HG03442 (cell line): ENCODE results near the gene LCMT1.
"Not testable (repeated sequence)": the region's sequence is repeated elsewhere in the genome, so short reads cannot be mapped to it uniquely, and the experiment has no call there.

Experiments used
- ATAC-seq: cut with Tn5 transposase; IDR thresholded peaks from one replicate; pipeline ENCODE4 v1.9.1; 2021; ENCODE audit warnings: mild to moderate bottlenecking, moderate library complexity; ENCODE audit not compliant: unreplicated experiment

LCMT1 gene

DNA sequence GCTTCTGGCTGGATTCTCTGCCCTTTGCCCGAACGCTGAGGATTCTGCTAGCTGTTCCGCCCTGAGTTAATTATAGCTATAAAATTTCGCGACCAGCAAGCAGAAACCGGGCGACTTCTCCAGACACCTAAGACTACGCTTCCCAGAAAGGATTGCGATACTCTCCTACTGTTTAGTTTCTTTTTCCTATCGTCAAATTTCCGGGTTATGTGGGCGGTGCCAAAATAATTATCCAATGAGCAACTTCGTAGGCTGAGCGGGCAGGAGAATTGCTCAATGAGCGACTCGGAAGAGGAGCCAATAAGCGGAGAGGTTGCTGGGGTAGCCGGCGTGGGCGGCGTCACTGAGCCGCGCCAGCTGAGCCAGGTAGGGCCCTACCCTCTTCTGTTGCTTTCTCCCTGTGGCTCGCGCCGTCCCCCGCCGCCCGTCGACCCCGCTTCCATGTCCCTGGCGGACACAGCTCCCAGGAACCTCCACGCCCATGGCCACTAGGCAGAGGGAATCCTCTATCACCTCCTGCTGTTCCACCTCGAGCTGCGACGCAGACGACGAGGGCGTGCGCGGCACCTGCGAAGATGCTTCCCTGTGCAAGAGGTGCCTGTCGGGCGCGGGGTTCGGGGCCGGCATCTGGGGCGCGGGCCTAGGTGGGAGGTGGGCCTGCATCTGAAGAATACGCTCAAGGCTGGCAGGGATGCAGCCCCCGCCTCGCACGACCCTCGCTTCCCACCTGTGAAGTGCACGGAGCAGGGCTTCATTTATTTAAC, at the start of gene LCMT1:
Gene LCMT1 (plus strand): TSS at position 340 of the 764 bp plus-strand sequence. CDS start 142 bp downstream, at position 482.
- peak; percentile 86 for ATAC-seq

DNA sequence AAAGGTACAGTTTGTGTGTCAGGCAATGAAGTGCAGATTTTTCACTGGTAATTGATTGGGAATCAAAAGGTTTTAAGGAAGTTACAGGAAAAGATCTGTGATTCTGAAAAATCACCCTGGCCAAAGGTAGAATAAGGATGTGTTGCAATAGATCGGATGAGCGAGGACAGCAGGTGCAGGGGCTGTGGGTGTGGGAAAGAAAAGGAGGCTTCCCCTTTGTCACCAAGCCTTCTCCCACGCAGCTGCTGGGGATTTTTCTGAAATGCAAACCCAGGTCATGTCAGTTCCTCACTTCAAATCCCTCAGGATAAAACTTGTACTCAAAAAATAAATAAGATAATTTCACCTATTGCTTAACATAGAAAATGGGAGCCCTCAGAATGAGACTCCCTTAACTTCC, 48.4 kb upstream of the LCMT1 start:
- ATAC-seq: no peak

DNA sequence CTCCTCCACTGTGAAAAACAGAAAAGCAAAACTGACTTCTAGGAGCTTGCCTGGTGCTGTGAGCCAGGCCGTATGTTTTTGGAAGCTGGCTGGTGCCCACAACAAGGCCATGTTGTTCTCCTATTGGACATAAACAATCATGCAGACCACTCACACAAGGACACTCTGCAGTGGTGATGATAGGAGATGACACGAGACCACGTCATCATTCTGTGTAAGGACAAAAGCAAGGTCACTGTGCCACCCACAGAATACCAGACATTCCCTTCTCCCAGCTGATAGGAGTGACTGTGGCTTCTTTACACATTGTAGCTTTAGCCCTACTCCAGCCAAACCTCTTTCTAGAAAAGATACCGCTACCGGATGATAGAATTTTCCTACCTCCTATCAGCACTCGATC, 47.7 kb upstream of the LCMT1 start:
- ATAC-seq: no peak

DNA sequence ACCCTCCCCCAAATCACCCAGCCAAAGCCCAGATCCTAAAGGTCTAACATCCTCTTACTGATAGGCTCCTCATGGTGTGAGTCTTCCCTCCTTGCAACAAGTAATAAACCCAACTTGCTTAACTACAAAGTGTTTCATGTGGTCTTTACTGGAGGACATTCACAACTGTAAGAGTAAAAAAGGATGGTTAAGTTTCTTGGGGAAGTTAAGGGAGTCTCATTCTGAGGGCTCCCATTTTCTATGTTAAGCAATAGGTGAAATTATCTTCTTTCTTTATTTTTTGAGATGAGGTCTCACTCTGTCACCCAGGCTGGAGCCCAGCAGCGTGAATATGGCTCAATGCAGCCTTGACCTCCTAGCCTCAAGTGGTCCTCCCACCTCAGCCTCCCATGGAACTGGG, 47.3 kb upstream of the LCMT1 start:
- not testable (repeated sequence) for ATAC-seq

DNA sequence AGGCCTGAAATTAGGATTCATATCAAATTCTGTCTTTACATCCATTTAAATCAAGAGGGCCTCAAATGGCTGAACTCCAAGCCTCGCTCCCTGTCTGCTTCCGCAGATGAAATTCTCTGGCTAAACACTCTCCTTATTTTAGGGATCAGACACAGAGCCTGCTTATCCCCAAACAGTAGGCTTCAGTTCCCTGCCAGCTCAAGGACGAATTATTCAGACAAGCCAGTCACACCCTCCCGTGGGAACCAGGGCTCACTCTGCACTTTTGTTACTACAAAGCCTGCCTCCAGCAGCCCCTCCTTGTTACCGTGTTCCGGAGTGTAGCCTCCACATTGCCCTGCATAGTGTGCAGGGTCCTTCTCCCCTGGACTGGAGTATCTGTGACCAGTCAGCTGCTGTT, 46.6 kb upstream of the LCMT1 start:
- no peak for ATAC-seq

DNA sequence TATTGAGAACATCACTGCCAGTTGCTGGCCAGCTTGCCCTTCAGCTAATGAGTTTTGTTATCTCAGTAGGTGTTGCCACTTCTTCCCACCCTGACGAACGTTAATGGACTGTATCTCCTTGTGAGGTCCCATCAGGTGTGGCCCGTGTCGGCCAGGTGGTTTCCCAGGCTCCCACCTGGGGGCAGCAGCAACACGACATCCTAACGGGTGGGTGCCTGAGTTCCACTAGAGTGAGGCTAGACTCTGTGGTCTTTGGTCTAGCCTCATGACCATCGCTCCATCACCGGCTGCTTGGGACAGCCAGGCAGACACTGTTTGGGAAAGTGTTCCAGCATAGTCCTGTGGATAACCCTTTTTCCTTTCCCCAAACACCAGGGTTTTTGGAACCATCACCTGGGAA, 45.6 kb upstream of the LCMT1 start:
- no peak for ATAC-seq

DNA sequence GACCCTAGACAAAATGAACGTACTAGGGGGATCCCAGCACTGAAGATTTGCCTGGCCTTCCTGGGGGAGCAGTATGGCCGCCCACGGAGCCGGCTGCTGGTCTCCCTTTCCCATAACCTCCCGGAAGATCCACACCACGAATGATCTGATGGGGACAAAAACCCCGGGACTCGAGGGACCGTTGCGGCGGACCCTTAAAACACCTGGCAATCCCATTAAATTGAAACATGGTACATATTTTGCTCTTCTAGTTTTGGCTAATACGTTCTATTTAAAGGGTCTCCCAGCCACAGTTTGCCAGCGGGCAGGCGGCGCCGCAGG, 45.2 kb upstream of the LCMT1 start:
- peak; percentile 5 for ATAC-seq

DNA sequence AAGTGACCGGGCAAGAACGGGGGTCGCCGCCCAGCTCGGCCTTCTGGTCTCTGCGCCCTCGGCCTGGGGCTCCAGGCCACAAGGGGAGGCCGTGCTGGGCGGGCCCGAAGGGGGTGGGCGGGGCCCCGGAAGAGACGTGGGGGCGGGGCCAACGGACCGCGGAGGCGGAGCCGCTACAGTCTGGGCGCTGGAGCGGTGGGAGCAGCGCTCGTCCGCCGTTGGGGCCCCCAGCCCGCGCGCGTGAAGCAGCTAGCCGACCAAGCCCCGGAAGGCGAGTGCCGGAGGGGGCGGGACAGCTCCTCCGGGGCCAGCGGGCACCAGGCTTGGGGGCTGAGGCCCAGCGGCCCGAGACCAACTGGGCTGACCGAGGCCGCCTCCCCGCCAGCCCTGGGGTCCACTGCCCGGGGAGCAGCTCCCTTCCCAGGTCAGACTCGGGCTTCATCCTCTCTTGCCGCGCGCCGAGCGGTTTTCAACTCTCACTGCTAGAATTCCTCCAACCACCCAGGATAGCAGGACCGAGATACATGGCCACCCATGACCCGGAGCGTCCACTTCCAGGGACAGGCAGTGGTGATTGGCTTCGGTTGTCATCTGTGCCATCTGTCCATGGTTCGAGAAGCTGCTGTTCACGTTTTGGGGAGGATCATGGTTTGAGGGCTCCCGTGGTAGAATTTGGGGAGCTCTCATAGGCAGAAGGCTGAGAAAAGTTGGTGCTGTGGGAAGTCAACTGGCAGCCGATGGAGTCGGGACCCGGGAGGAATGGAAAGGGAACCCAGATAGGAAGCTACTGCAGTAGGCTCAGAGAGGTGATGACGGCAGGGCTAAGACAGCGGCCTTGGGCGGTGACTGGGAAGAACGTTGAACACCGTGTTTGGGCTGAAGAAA, 44.6 kb upstream of the LCMT1 start:
- ATAC-seq: peak; percentile 78

DNA sequence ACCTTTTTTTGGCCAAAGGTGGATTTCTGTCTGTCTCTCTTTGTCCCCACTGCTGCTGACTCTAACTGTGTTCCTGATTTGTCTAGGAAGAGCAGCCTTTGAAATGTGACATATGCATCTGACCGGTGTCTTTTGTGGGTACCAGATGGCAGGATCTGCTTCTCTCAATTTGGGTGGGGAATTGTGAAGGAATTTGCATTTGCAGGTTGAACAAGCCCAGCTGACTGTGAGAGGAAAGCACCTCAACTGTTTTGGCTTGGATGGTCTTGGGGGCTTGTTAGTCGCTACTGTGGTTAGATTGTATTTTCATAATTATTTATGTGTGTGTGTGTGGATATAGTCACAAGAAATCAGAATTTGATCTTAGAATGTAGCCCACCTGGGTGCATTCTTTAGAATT, 37.7 kb upstream of the LCMT1 start:
- no peak for ATAC-seq

DNA sequence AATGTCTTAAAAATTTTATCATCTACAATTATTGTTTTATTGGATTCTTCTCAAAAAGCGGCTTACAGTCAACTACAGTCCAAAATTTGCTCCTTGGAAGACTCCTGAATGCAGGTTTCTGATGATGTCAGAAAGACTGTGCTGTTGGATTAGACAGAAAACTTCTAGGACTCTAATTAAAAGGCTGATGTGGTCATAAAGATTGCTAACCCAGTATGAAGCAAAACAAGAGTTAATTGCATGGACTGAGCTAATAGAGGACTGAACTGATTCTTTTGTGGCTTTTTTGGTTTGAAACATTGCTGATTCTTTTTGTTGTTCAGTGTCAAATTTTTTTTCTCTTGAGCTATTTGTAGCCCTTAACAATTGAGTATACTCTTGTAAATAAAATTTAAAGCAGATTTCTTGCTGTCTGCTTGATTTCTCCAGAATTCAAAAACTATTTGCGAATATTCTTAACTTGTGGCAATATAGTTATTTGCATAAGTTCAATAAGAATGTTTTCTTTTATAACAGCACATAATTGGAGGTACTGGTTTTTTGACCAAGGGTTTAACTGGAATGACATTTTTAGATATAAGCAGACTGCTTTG, 33.1 kb upstream of the LCMT1 start:
- ATAC-seq: no peak

DNA sequence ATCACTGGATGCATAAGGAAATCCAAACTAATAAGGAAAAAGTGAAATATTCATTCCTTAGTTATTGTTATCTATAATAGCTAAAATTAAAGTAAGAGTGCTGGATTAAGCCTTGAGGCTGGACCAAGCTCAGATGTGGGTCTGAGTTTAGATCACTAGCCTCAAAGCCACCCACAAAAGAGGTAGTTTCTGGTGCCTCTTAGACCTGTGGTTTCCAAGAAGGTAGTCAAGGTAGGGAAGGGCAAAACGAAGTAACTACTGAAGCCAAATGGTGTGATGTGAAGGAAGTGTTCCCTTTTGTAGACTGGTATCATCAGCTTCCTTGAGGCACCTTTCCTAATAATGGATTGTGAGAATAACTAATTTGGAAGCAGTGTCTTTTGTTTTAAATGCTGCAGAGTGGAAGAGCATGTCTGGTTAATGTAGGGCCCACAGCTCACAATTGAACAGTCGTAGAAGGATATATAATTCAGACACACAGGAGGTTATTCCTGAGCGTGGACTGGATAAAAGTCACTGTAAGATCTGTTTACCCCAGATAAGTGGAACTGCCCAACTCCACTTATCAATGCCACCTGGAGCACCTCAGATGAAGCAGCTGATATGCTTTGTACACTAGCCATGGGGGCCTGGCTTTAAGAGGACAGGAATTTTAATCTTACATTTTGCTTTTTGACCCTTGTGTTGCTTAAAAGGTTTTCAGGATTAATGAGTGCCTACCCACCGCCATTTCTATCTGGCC, 31.7 kb upstream of the LCMT1 start:
- ATAC-seq: no peak

DNA sequence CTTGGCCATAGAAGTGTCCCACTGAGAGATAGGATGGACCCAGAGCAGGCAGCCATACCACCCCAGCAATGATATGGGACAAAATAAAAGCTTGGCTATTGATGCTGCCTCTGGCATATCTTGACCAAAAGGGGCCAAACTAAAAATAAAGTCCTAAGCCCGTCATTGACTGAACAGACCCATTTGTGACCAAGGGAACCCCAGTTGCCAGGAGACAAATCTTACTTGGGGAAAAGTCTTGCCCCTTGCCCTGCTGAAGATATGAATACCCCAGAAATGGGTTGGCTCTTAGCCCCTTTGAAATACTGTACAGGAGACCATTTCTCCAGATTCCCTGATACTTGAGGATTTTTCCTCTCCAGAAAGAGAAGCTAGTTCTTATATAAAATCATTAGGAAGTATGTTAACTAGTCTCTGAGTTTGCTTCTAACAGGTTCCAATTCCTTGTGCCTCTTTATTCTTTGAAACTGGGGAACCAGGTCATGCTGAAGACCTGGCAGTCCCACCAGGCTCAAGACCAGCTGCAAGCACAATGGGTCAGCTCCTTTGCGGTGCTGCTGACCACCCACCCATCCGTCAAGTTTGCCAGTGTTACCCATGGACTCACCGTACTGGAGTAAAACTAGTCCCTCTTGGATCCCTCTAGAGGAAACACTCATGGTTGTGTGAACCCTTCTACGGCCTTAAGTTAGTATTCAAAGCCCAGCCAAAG, 31.0 kb upstream of the LCMT1 start:
- no peak for ATAC-seq

DNA sequence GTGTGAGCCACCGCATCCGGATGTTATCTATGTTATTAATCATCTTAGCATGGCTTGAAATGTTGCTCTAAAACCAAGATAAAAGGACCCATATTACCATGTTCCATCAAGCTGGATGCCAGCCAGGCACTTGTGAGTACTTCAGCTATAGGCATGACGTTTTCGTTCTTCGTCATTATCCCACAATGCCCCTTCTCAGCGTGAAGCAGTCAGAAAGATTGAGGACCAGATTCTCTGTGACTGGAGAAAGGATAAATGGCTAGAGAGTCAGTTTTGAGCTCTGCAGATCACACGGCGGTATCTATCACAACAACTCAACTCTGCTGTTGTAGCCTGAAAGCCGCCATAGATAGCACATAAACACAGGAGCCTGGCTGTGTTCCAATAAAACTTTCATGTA, 29.8 kb upstream of the LCMT1 start:
- no peak for ATAC-seq

DNA sequence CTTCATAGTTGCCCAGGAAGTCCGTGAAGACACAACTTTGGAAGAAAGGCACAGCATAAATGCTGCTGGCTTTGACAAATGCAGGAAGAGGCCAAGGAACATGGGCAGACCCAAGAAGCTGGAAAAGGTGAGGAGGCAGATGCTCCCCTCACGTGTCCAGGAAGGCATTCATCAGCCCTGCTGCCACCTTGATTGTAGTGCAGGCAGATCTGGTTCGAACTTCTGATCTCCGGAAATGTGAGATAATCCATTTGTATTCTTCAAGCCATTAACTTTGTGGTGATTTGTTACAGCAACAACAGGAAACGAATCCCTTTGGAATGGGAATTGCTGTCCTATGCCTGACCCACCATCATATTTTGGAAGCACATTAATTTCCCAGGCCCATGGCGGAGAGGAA, 28.5 kb upstream of the LCMT1 start:
- ATAC-seq: no peak

DNA sequence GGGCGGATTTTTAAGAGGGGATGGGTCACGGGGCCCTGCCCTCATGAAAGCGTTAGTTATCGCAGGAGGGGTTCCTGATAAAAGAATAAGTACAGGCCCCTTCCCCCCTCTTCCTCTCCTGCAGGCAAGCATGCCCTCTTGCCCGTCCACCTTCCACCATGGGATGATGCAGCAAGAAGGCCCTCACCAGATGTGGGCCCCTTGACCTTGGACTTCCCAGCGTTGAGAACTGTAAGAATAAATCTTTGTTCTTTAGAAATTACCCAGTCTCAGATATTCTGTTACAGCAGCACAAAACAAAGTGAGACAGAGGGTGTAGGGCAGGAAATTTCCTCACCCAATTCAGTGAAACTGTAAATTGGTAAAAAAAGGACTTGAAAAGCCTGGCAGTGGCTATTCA, 27.8 kb upstream of the LCMT1 start:
- ATAC-seq: no peak

DNA sequence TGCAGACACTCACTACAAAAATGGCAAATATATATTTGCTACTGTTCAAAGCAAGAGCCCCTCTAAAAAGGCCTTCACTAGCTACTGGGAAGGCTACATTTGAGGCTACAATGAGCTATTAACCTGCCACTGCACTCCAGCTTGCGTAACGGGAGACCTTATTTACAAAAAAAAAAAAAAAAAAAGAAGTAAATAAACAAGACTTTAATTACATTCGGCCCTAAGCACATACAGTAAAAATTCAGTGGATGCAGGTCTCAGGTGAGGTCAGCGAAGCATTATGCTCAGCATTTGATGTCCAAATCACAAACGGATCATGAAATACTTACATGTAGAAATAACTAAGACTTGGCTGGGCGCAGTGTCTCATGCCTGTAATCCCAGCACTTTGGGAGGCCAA, 26.7 kb upstream of the LCMT1 start:
- no peak for ATAC-seq

DNA sequence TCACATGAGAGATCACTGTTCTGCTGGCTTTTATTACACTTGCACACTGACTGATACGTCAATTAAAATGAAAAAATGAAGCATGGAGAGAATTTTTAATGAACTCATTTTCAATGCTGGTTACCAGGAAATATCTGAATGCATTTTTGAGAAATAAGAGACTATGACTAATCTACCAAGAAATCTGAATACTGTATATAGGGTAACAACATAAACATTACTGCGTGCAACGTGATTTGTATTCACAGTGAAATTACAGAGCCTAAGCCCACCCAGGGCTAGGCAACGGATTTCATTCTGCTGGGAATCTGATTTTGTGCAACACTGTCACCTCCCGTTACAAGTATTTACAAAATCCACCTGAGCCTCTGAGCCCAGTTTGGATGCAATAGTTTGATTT, 23.8 kb upstream of the LCMT1 start:
- ATAC-seq: no peak

DNA sequence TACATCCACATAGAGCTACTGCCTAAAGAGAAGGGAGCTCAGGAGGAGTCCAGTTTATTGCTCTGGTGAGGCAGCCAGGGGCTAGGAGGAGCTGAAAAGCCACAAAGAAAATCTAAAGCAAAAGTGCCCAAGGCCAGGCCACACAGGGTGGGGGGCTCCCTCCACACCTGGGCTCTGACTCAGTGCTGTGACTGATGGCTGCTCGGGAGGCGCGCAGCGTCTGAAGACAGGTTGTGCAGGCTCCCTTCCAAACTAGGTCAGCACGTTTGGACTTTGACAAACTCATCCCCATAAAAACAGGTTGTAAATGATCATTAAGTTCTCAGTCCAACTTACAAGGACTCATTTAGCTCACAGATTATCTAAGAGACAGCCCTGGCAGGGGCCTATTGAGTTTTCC, 22.2 kb upstream of the LCMT1 start:
- no peak for ATAC-seq

DNA sequence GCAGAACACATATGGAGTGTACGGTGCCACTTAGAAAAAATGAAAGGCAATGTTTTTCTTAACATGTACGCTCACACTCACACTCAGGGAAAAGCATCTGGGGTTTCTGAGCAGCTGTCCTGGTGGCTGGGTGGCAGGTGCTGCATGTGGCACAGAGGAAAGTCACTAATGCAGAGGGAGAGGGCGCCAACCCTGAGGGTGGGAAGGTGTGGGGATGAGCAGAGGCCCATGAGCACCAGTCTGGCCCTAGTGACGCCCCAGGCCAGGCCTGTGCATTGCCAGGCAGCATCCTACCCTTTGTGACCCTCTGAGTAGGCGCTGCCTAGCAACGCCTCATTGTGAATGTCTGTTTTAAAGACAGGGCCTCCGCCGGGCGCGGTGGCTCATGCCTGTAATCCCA, 19.1 kb upstream of the LCMT1 start:
- no peak for ATAC-seq

DNA sequence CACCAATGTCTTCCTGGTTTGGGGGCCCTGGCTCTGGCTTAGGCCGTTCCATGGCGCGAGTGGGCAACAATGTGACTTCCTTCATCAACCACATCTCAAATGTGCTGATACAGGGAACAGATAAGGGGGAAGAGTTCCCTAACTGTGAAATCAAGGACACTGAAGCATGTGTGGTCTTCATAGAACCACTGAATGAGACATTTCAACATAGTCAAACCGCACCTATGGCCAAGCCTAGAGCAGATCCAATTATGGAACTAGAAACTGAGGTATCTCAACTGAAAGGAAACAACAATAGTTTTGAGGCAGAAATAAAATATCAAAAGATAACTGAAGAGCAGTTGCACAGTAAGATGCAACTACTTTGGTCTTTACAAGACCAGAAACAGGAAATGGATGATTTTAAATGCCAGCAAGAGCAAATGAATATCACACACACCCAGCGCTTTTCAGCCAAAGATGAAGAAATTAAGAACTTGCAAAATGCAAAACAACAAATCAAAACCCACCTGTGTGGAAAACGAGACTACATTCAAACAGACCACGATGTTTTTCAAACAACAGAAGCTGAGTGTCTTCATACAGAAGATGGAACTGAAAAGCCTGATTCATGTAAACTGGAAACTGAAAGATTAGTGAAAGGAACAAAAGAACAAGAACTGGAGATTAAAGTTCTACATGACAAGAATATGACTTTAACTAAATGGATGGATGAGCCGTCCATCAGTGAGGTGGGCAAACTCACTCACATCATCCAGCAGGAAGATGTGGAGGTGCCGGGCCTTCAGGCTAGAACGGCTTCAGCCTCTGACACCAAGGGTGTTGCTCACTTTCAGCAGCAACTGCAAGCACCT, 18.1 kb upstream of the LCMT1 start:
- ATAC-seq: no peak
